ENCODE data around the gene NUBP1.

The NUBP1 gene

GRCh38 chr16:10808850-10809249, 65.2 kb downstream of the NUBP1 start:
- DNase-seq: no peak

GRCh38 chr16:10809706-10810105, 66.1 kb downstream of the NUBP1 start:
- no peak for DNase-seq

- no peak for DNase-seq
Measured at GRCh38 chr16:10812312-10813098, 68.9 kb downstream of the NUBP1 start.

DNA sequence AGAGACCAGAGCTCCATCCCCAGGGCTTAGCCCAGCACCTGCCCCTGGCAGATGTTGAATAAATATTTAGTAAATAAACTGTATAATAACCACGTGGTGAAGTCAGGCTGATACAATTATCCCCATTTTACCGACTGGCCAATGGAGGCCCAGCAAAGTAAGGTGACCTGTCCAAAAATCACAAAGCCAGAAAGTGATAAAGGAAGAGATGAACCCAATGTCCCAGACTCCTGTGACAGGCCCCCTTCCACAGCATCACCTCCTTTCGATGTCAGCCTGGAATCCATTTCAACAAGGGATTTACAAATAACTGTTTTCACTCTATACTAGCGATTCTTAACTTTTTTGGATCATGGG, 69.4 kb downstream of the NUBP1 start:
- no peak for DNase-seq

DNA sequence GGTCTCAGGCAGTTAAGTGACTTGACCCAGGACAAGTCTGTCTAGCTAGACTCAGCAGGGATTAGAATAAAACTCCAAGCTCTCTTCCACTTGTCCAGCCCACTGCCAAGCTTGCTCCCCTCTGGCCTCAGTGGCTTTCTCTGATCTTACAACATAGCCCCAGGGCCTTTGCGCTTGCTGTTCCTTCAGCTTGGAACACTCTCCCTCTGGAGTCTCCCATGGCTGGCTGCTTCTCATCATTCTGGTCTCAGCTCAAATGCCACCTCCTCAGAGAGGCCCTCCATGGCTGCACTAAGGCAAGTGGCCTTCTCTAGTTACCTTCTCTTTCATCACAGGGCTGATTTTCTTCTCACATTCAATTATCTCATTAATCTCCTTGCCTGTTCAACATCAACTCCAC, 73.9 kb downstream of the NUBP1 start:
- no peak for DNase-seq

DNA sequence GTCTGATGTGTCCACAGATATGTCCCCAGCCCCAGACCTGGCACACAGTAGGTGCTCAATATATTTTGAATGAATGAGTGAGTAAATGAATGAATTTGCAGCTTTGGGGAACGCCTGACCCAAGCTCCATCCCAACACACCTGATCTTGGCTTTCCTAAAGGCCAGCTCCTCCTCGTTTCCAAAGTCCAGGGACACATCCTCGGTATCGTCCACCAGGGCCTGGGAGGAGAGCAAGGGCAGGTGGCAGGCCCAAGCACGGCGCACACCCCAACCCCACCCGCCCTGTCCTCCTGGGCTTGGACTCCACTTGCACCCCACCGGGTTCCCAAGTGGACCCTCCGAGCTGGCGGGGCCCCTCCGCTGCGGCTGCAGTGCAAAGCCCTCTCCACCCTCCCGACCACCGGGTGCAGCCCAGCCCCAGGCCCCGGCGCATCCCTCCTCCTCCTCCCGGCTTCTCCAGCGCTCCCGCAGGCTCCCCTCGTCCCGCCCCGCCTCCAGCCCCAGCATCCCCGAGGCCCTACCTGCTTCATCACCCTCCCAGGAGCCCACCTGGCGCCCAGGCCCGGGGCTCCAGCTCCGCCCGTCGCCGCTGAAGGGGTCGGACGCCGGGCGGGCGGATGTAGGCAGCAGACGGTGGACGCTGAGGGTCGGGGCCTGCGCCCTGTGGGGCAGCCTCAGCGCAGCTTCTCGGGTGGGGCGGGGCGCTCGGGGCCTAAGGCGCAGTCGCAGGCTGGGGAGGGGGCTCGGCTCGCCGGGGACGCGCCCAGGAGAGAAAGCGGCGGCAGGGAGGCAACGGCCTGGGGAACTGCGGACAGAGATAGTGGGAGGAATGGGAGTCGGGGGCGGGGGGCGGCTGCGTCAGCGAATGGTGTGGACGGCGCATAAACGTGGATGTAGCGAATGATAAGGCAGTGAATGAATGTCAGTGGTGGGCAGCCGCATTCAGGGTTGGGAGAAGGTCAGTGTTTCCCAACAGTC, 74.6 kb downstream of the NUBP1 start, which contains the start of gene TVP23A:
Gene TVP23A, minus strand, starts transcription at position 832 of the 979 bp plus-strand sequence. Its CDS starts 301 bp downstream, at position 531.
- DNase-seq: no peak

Measured in activated CD8-positive, alpha-beta memory T cell treated with anti-CD3 and anti-CD28 coated beads, Interleukin-2, amount 50 U/mL, for 48 hours (primary cell).